AG10803 (cell line): ENCODE results near the gene EXOC3.

Experiments used
- DNase-seq: peaks from one replicate; pipeline ENCODE4 v3.0.0; 2010; ENCODE audit warnings: low read depth
- H3K4me3 ChIP-seq: 2 replicates; pipeline ENCODE4 v1.5.1; 2011; ENCODE audit warnings: mild to moderate bottlenecking, low read length, control low read depth
- CTCF ChIP-seq: conservative IDR thresholded peaks from 2 replicates; pipeline ENCODE4 v1.5.1; 2011; ENCODE audit warnings: mild to moderate bottlenecking, low read length, control low read depth, inconsistent platforms

Gene EXOC3

GRCh38 chr5:403995-404394, 39.0 kb upstream of the EXOC3 start:
- TF ChIP-seq CTCF = no peak
- H3K4me3 ChIP-seq = no peak overlapping the region

DNA sequence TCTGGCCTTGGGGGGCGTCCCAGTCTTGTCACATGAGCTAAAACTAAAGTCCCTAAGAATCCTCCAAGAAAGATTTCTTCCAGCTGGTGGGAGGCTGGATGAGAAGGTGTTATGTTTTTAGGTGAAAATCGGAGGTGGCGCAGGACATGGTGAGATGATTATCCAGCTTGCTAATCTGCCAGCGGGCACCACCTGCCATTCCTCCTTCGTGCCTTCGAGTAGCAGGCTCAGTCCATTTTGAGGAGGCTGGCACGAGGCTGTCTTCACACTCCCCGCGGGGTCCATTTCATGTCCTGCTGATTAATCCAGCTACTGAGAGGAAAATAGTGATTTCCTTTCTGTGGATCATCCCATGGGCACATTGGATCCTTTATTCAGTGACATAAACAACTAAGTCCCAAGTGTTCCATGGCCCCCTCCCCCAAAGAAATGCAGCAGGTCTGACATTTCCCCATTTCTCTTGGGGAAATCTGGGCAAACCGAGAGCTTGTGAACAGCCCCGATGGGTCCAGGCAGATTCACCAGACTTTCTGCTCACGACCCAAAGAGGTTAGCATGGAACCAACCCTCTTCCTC, 38.2 kb upstream of the EXOC3 start:
- H3K4me3 ChIP-seq = no peak overlapping the region
- no peak for TF ChIP-seq CTCF
- no peak for DNase-seq

More at GRCh38 chr5:403995-404394, 39.0 kb upstream of the EXOC3 start:
- no peak for DNase-seq

GRCh38 chr5:405421-405820, 37.6 kb upstream of the EXOC3 start:
- TF ChIP-seq CTCF = no peak
- no peak overlapping the region for H3K4me3 ChIP-seq
- DNase-seq = no peak

DNA sequence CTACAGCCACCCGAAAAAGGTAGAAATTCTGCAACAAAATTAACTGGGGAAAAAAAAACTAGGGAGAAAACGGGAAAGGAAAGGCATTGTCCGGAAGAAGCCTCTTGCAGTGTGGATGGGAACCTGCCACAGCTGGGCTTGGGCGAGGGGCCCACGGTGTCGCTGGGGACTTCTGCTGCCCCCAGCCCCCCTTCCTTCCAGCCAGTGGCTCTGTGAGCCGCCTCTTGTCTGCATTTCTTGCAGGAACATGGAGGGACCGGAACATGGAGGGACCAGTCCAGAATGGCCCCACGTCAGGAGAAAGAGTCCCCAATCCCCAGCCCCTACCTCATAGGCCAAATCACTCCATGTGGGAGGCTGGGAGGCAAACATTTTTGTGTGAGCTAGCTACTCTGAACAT, 36.9 kb upstream of the EXOC3 start:
- TF ChIP-seq CTCF = no peak
- H3K4me3 ChIP-seq = no peak overlapping the region
- no peak for DNase-seq

DNA sequence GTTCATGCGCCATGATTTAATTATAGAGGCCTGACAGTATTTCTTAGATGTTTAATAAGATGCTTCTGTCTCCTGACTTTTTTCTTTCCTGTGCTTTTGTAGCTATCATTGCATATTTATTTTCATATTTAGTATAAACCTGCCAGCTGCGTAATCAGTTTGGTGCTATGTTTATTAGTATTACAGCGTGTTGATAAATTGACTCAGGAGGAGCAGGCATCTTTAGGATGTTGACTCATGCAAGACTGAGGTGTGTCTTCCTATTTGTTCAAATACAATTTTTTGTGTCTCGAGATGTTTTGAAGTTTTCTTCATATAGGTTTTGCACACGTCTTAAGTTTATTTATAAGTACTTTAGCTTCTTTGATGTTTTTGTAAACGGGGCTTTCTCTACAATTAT, 35.9 kb upstream of the EXOC3 start:
- no peak overlapping the region for H3K4me3 ChIP-seq
- DNase-seq = no peak

DNA sequence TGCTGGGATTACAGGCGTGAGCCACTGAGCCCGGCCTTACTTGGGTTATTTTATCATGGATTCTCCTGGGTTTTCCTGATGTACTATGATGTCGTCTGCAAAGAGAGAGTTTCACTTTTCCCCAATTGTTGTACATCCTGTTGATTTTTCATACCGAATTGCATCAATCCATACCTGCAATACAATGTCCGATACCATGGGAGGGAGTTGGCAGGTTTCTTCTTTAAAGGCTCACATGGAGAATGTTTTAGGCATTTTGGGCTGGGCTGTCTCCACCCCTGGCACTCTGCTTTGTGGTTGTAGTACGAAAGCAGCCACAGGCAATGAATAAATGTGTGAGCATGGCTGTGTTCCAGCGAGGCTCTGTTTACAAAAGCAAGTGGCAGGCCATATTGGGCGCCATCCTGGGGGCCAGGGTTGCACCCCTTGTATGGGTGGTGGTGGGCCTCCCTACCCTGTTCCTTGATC, 35.1 kb upstream of the EXOC3 start:
- no peak overlapping the region for H3K4me3 ChIP-seq
- no peak for TF ChIP-seq CTCF
- DNase-seq = no peak

More for the DNA sequence above, 35.9 kb upstream of the EXOC3 start:
- TF ChIP-seq CTCF = no peak

DNA sequence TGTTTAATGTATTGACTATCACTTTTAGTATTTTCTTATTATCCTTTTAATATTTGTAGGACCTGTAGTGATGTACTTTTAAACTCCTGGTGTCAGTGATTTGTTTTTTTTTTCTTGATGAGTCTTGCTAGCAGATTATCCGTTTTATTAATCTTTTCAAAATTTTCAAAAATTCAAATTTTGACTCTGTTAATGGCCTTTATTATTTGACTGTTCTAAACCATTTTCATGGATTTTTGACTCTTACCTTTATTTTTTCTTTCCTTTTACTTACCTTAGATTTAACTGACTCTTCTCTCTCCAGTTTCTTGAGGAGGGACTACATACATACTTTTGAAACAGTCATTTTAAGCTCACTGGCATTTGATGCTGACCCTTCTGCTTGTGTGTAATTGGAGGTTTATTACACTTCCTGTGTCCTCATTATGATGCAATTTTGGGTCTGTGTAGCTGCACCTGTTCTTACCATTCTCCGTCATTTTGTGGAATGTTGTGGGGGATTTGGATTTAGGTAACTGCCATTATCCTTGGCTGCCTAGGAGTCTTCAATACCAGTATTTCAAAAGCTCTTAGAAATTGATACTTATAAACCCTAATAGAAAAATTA, 32.0 kb upstream of the EXOC3 start:
- TF ChIP-seq CTCF = no peak
- no peak for DNase-seq
- H3K4me3 ChIP-seq = no peak overlapping the region
